DMS 273 (cell line): ENCODE data around the gene CCDC61.

Experiments
- DNase-seq: peaks from one replicate; lab custom pipeline; 2025; ENCODE audit not compliant: unreplicated experiment; lab: John Stamatoyannopoulos, UW

Gene CCDC61

DNA sequence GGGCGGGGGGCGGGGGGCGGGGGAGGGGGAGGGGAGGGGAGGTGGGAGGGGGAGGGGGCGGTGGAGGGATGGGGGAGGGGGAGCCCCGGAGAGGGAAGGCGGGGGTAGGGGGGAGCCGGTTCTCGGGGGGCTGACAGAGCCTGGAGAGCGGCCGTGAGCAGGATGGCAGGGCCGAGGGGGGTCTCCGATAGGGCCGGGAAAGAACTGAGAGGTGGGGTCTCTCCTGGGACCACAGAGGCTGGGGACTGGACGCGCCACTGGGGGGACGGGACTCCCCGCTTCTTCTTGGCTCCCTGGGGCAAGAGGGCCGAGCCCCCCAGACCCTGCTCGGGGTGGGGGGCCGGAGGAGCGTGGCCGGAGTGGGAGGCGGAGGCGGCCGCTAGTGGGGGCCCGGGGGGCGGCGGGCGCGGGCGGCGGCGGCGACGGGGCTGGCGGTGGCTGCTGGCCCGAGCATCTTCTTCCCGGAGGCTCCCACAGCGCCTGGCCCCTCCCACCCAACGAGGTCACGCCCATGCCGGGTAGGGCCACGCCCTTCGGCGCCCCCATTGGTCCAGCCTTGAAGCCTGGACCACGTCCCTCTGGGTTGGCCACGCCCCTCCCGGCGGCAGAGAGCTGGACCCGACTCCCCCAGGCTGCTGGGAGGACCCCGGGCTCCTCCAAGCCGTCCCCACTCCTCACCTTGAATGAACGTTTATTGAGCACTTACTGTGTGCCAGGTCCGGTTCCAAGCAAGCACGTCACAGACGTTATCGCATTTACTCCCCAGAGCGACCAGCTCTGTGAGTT is 21.5 kb upstream of the CCDC61 start, which contains the start of gene NOVA2:
Gene NOVA2, minus strand, starts transcription at position 313 of the 786 bp plus-strand sequence. CDS start 514 bp downstream, outside the sequence.
- DNase-seq, result peak; percentile 89

DNA sequence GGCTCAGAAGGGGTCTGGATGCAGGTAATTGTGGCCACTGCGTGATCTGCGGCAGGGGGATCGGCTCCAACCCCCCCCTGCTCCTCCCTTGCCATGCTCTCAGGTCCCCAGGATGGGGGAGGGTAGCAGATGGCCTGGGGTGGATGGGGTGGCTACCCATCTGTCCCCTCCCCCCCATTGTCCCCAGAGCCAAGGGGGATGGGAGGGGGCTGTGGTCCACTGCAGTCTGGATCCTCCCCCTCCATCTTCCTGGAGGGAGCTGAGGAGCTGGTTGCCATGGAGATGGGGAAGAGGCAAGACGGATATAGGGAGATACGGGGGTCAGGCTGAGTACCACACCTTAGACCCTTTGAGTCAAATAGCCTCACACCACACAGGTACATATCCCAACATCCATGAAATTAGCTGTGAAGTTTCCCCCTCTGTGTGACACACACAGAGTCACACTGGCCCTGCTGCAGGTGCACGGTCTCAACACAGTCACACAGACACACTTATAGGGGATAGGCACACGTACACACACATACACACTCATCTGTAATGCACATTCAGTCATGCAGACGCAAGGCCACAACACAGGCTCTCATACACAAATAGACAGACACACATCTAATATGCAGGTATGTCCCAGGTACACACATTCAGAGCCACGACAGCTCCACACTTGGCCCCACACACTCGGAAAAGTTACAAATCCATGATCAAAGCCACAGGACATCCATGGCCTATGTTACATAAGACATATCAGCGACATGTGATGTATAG is 19.8 kb upstream of the CCDC61 start:
- DNase-seq, result peak; percentile 29

DNA sequence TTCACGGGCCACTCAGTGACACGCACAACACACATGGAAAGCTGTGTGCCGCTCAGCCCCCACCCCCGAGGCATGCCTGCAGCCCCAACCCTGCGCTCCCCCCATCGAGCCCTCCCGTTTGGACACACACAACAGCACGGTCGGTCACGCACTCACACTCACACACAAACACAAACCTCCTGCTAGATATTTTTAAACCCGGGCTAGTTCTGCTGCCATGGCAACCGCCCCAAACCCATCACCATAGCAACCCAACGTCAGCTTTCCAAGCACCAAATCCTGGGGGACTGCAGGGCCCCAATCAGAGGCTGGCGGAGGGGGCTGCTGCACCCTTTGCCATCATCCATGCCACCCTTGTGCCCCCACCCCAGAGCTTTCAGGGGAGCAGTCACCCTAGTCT is 19.1 kb upstream of the CCDC61 start:
- peak; percentile 72 for DNase-seq

DNA sequence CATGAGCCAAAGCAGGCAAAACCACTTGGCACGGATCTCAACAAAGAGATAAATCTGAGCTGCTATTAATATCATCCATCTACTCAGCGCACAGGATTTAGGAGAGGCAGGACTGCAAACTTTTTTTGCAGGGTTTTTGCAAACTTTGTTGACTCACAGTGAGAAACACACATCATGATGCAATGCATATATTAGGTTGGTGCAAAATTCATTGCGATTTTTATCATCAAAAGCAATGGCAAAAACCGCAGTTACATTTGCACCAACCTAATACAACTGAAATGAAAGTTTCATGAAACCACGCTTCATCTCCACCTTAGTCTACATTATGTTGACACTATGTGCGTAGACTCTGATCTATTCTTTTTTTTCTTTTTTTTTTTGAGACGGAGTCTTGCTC is 17.1 kb upstream of the CCDC61 start:
- no peak for DNase-seq

DNA sequence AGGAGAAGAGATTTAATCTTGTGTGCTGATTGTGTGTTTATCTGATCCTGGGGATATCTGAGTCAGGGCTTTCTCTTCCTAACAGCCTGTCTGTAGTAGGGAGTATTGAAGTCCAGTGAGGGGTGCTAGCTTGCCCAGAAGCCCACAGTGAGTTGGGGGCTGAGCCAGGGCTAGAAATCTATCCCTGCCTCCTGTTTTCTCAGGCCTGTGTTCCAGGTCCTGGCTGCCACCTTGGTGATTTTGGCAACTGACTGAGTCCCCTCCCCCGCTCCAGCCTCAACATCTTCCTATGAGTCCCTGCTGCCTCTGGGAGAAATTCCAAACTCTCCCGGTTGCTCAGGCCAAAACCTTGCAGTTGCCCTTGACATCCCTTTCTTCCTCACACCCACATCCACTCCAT is 13.9 kb upstream of the CCDC61 start:
- DNase-seq, result peak; percentile 26

DNA sequence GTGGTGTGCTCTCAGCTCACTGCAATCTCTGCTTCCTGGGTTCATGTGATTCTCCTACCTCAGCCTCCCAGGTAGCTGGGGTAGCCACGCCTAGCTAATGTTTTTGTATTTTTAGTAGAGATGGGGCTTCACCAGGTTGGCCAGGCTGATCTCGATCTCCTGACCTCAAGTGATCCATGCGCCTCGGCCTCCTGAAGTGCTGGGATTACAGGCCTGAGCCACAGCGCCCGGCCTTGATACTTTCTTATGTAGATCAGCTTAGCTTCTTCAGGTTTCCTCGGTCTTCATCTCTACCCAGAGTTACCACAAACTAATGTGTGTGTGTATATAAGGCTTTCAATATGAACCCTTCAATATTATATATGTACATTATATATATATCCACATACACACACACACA is 9.9 kb upstream of the CCDC61 start:
- no peak for DNase-seq

DNA sequence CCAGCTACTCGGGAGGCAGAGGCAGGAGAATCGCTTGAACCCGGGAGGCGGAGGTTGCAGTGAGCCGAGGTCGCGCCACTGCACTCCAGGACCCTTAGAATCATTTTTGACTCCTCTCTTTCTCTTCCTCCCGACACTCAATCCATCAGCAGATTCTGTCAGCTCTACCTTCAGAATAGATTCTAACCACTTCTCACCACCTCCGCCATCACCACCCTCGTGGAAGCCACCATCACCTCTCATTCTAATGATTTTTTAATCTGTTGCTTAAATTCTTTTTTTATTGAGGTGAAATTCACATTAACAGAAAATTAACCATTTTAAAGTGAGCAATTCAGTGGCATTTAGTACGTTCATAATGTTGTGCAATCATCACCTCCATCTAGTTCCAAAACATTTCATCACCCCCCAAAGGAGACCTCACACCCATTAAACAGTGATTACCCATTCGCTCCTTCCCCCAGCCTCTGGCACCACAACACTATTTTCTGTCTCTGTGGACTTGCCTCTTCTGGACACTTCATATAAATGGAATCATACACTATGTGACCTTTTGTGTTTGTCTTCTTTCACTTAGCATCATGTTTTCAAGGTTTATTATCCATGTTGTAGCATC is 5.0 kb upstream of the CCDC61 start:
- no peak for DNase-seq

DNA sequence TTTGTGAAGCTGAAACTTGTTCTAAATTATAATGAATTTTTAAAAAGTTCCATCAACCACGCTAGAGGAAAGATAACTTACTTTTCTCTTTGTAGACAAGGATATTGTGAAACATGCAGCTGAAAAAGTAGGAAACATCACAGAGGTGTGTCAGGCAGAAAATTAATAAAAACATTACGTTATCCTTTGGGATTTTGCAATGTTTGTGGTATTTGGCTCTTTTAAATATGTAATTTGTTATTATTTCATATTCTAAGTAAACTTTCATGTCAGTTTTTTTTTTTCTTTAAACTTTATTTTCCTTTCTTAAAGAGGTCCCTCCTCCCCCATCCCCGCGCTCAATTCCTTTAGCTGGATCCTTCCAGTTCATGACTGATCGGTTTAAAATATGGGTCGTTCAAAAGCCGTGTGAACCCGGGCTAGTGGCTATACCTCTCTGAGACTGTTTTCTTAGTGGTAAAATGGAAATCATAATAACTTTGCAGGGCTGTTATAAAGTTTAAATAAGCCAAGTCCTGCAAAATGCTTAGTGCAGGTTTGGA is 740 bp upstream of the CCDC61 start:
- no peak for DNase-seq

DNA sequence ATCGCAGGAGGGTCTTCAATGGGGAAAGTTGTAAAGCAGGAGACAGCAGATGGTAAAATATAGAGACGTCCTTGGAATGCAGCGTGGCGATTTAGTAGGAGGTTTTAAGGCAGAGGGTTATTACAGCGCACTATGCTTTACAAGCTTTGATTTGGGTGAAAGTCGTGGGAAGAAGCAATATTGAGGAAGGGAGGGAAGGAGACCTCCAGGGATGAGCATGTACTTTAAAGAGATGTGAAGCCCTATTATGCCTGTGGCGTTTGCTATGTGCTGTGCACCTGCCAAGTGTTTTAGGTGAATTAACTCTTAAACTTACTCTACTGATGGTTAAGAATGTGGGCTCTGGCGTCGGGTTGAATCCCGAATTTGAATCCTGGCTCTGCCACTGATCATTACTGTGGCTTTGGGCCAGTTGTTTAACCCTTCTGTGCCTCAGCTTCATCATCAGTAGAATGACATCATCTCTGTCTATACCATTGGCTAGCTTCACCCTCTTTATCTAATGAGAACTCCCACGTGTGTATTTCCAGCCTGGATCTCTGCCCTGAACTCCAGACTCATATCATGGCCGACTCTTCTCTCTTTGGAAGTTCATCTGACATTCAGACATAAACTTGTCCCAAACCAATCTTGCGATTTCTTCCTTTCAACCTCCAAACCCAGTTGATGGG is 583 bp downstream of the CCDC61 start:
- peak; percentile 63 for DNase-seq

DNA sequence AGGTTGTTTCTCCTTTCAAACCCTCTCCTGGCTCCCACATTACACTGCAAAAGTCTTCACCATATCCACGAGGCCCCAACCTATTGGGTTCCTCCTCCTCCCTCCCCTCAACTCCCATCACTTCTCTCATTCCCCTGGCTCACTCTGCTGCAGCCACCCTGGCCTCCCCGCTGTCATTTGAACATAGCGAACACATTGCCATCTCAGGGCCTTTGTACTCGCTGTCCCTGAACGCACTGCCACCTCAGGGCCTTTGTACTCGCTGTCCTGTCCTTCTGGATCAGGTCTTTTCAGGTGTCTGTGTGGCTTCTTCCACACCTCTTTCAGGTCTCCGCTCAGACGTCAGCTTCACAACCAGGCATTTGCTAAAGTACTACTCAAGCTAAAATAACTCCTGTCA is 1.7 kb downstream of the CCDC61 start:
- no peak for DNase-seq

DNA sequence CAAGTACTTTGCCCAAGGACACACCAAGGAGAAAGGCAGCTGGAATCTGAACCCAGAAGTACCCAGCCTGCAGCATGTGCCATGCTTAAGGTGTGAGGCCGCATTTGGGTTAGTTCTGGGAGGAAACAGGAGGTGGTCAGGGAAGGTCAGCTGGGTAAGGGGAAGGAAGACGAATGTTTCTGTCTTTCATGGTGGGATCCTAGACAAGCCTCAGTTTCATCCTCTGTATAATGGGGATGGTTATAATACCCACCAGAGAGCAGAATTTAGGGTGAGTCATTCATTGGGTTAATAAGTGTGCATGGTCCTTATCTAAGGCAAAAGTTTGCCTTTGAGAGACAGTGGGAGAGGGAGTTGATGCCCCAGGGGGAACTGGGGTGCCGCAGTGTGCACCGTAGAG is 3.6 kb downstream of the CCDC61 start:
- no peak for DNase-seq

DNA sequence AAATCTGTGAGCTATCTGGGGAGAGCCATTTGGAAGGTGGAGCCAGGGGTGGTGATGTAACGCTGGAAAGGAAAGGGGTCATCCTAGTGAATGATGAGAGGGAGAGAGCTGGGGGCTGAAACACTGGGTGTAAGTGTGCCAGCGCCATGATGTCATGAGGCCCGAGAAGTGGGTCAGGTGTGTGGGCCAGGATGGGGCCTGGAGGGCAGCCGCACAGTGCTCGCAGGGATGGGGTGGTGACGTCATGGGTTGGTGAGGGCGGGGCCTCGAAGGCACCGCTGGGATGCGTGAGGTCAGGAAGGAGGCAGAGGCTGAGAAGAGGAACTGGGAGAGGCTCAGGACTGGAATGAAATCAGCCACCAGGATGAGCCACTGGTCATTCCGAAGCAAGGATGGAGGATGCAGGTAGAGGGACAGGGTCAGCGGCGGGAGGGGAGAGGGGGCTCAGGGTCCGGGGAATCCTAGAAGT is 4.4 kb downstream of the CCDC61 start:
- no peak for DNase-seq

DNA sequence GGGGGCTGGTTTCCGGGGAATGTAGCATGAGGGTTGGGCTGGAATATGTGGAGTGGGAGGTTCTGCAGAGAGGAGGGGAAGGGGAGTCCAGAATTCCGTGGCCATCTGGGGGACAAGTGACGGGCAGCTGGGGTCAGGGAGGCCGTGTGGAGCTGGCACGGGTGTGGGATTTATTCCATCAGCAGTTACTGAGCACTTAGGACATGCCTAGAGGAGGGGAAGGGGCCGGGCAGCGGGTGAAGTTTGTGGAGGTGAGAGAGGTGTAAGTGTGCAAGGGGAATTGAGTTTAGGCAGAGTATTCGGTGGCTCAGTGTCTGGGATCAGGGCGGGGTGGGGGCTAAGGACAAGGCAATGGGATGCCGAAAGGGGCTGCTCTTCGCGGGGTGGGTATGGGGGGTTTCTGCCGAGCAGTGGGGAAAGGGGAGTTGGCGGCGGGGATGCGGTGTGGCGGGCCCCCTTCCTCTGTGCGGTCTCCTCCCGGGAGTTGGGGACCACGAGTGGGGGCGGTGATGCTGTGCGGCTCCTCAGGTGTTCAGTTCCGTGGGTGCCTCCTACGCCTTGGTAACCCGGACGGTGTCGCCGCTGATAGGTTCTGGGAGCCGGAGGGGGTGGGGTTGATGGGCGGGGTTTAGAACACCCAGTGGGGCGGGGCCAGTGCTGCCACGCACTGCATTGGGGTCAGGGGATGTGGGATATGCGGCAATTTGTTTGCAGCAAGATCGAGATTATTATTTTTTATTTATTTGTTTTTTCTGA is 5.4 kb downstream of the CCDC61 start:
- no peak for DNase-seq

DNA sequence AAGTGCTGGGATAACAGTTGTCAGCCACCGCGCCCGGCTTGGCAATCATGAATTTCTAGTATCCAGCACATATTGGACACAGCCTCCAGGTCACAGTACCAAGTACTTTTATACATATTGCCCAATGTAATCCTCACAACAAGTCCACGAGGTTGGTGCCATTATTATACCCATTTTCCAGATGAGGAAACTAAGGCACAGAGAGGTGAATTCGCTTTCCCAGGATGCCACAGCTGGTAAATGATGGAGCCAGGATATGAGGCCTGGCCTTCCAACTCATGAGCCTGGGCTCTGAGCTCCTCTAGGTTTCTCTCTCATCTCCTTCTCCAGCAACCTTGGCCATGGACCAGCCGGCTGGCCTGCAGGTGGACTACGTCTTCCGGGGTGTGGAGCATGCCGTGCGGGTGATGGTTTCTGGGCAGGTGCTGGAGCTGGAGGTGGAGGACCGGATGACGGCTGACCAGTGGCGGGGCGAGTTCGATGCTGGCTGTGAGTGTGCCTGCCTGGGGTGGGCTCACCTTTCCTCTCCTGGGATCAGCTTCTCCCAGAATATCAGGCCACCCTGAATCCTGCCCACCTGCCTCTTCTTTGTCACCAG is 7.5 kb downstream of the CCDC61 start:
- DNase-seq, result no peak

DNA sequence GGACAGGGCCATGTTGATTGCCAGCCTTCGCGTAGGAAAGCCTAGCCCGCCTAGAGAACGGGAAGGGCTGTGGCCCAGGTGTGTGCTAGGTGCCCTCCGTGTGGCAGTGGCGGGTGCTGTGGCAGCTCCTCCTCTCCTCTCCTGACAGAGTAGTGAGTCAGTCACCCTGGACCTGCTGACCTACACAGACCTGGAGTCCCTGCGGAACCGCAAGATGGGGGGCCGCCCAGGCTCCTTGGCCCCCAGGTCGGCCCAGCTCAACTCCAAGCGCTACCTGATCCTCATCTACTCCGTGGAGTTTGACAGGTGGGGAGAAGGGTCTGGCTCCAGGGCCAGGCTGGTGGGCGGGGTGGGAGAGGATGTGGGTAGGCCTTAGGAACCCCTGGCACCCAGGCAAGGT is 11.1 kb downstream of the CCDC61 start:
- DNase-seq, result no peak

DNA sequence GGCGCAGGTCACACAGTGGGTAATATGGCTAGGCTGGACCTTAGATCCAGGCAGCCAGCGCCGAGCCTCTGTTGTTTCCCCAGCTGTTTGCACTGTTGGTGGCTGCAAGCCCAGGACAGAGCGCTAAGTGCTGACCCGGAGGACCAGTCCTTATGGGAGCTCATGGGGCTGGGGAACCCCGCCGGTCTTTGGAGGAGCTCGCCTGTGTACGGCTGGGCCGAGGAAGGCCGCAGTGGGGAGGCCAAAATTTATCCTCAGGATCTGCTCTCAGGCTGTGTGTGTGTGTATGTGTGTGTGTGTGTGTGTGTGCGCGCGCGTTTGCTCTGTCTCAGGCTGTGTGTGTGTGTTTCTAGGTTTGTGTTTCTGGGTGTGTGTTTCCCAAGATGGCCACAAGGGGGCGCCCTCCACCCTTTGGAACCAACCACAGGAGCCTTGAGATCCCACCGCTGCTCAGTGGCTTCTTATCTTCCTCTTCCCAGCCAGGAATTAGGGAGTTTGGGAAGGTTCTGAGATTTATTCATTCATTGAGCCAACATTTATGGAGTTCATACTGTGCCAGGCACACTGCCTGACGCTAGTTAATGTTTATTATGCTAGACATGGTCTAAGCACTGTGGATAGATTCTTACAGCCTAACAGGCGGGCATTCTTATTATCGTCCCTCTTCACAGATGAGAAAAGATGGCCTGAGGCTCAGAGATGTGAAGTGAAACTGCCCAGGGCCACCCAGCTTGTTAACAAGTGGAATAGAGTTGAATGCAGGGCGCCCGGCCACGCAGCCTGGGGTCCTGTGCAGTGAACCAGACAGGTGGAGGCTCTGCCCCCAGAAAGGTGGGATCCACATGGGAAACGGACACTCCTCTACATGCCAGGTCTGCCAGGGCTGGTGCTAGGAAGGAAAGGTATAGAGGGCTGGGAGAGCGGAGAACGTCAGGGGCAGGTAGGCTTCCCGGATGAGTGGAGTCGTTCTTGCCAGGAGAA is 14.6 kb downstream of the CCDC61 start:
- DNase-seq, result peak; percentile 78

DNA sequence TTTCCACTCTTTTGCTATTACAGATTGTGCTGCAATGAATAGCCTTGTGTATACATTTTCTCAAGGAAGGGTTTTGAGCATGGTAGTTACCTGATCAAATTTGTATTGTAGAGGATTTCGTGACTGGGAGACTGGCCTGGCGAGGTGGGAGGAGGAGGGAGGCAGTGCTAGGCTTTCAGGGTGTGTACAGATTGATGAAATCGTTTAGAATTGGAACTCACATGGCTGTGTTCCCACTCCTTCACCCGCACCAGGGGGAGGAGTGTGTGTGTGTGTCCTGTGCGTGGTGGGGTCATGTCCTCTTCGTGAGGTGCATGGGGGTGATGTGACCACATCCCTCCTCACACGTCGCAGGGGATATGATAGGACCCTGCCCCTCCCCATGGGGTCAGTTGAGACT is 19.3 kb downstream of the CCDC61 start:
- DNase-seq, result peak; percentile 39

DNA sequence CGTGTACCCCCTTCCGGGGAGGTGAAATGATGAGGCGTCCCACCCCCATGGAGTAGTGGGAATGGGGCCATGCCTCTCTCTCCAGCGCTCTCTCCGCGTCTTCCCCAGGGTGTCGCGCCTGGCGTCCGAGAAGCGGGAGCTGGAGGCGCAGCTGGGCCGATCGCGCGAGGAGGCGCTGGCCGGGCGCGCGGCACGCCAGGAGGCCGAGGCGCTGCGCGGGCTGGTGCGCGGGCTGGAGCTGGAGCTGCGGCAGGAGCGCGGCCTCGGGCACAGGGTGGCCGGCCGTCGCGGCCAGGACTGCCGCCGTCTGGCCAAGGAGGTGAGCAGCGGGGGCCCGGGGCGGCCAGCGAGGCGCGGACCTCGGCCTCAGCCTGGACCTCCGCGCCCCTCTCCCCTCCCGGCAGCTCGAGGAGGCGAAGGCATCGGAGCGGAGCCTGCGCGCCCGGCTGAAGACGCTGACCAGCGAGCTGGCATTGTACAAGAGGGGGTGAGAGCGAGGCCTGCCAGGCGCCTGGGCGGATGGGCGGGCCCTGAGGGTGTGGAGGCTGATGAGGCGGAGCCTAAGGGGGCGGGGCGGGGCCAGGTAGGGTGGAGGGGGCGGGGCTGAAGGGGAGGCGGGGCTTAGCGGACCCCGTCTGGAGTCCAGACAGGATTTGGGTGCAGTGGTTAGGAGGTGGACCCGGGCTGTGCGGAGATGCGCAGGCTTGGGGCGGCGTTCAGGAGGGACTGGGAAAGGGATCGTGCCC is 19.8 kb downstream of the CCDC61 start:
- peak; percentile 81 for DNase-seq
